Stimulated activated naive CD4-positive, alpha-beta T cell (primary cell): ENCODE data around the gene SUPT5H.

Experiments used
- DNase-seq, 6 experiments: peaks; one replicate each; lab custom pipeline; 2025; lab: John Stamatoyannopoulos, UW

Gene SUPT5H

DNA sequence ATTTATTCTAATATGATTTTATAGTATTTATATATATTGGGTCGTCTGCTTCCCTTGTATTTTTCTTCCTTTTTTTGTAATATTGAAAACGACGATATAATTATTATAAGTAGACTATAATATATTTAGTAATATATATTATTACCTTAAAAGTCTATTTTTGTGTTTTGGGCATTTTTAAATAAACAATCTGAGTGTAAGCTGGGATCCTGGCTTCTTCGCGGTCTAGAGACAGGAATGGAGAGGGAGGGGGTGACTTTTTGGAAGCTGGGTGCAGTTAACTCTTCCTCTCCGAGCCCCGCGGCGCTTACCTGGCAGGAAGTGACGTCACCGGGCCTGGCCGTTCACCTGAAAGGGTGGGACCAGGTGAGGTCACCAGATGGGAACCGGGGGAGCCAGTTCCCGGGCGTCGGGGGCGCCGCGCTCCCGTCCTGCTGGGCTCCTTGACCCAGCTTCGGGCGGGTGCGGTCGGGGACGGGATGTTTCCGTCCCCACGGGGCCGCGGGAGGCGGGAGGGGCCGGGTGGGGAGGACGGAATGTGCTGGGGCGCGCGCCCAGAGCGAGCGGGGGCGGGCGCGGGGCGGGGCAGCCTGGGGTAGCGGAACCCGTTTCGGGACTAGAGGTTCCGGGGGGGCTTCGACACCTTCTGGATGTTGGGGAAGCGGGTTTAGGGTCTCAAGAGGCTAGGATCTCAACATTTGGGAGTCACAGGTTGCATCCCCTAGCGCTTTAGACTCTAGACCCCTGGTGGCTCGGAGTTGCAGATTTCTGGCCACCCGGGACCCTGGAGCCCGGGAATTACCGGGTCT lies 36.0 kb upstream of the SUPT5H start:
- DNase-seq, result peak; percentile 76 to 89 (median 82)

DNA sequence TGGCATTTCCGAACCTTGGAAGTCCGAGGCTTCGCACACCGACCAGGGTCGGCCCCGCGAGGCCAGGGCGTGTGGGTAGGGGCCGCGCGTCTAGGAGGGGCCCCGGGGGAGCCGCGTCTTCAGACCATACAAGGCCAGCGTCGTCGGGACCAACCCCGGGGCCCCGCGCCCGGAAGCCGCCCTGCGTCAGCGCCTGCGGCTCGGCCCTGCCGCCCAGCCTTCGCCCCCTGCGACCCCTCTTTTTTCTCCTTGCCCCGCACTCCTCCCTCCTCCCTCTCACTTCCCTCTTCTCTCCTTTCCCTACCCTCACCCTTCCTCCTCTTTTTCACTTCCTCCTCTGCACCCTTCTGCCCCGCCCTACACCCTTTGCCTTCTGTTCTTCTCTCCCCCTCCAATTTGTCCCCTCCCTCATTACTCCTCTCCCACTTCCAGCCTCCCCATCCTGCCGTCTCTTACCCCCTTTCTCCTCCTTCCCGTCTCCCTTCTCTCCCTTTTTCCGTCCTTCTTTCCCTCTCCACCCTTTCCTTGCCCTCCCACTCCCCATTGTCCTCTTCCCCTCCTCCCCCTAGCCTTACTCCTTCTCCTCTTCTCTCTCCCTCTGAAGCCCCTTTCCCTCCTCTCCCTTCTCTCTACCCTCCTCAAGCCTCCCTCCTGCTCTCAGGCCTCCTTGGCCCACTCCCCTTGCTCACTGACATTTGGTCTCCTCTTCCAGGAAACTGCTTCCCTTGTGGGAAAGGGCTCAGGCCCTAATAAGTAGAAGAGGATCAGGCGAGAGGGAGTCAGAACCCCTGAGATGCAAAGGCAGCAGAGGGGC lies 35.2 kb upstream of the SUPT5H start:
- peak; percentile 62 to 84 (median 72) for DNase-seq

DNA sequence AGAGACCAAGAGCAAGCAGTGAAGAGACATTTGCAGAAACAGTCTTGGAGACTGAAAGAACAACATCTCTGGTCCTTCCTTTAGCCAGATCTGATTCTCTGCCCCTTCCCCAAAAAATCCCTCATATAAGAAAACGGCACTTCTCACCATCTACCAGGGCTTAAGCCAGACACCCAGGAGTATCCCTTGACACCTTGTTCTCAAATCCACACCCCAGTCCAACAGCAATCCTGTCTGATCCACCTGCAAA lies 34.6 kb upstream of the SUPT5H start:
- no peak for DNase-seq

DNA sequence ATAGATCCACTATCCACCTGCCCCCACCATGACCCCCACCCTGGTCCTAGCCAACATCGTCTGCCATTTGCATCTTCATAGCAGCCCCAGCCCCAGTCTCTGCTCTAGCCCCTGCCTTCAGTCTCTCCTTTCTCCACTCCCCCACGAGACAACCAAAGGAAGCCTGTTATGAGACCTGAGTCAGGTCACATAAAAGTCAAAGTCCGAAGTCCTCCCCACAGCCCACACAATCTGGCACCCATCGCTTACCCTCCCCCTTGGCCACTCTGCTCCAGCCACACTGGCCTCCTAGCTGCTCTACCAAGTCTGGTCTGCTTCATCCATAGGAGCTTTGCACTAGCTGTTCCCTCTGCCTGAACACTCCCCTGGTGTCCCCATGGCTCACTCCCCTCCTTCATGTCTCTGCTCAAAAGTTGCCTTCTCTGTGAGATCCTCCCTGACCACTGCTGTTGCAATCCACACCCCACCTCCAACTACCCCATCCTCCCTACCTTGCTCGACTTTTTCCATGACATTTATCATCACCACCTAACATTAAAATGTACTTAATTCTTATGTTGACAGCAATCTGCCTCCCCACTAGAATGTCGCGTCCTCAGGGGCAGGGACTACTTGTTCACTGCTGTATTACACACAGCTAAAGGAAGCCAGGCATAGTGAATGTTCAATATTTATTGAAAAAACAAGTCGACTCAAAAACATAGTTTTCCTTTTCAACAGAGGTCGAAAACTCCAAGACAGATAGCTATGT lies 34.1 kb upstream of the SUPT5H start:
- peak in 2 of 6 experiments; percentile 21 to 34 for DNase-seq

DNA sequence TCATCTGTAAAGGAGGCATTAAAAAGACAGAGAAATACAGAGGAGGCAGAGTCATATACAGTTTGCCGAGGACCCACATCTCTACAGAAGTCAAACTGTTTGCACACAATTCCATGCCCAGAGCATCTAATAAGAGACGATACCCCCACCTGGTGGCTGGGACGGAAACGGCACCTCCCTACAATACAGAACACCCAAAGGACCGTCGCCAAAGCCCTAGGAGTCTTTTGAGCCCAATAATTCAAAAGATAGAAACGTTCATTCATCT lies 33.6 kb upstream of the SUPT5H start:
- peak; percentile 89 to 99 (median 92) for DNase-seq

DNA sequence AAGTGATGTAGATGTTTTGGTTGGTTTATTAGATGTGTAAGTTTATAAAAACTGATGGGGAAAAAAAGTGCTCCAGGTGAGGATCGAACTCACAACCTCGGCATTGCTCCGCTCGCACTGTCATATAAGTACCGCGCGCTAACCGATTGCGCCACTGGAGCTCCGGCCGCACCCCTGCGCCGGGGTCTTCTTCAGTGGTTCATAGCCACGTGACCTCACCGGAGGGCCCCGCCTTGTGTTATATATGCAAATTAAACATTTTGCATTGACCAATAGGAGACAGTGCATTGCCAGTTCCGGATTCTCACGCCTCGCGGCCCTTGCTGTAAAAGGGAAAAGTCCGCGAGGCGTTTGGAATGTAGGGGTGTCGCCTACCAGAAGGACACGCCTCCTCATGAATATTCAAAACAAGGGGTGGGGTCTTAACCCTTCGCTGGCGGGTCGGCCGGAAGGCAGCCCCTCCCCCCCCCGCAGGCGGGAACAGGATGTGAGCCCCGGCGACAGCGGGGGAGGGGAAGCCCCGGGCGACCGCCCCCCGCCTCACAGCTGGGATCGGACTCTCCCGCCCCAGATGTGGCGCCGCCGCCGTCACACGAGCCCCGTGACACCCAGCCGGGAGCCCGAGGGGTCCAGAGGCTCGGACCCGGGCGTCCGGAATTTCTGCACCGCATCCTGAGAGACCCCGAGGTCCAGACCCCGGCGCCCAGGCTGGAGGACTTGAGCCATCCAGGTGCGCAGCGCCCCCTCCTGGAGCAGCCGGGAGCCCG lies 33.1 kb upstream of the SUPT5H start, which contains the start of gene PLEKHG2:
Gene PLEKHG2 (plus strand): TSS at position 570 of the 767 bp plus-strand sequence. CDS start 1,418 bp downstream, outside the sequence.
- DNase-seq, result peak; percentile 97 to 100 (median 98)

DNA sequence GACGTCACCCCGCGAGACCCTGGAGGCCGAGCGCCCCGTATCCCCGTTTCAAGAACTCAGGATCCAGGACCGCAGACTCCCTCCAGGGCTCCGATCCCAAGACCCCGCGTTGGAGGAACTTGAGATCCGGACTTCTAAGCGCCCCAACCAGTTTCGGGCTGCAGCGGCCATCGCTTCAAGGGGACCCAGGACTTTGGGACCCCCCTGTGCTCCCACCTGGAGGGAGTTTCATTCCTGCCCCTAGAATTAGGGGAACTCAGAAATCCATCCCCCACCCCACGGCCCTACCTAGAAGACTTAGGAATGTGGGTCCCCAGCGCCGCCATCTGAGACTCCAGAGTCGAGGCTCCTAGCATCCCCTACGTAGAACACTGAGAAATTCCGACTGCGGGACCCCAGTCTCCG lies 32.5 kb upstream of the SUPT5H start:
- DNase-seq, result peak in 2 of 6 experiments; percentile 33 to 41

DNA sequence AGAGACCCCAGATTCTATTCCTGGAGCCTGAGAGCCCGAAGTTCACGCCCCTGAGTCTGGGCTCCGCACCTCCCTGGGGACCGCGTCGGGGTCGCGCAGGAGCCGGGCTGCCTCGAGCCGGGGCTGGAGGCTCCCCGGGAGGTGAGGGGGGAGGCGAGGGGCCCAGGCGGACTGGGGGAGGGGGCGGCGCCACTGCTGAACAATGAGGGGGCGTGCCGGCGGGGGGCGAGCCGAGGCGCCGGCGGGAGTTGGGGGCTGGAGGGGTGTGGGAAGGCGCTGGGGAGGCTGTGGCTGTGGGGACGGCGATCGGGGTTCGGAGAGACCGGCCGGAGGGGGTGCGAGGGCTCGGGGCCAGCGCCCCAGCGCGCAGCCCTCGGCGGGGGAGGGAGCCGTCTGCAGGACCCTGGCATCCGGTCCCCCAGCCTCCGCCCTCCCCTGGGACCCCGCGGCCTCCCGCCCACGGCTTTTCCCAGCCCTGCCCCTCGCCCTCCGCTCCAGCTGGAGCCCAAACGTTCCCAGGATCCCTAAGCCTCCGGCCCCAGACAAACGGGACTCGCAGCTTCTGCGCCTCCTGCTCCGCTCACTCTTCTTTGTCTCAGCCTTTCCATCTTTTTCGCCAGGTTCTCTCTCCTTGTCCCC lies 32.0 kb upstream of the SUPT5H start:
- DNase-seq, result peak in 3 of 6 experiments; percentile 34 to 41 (median 41)

DNA sequence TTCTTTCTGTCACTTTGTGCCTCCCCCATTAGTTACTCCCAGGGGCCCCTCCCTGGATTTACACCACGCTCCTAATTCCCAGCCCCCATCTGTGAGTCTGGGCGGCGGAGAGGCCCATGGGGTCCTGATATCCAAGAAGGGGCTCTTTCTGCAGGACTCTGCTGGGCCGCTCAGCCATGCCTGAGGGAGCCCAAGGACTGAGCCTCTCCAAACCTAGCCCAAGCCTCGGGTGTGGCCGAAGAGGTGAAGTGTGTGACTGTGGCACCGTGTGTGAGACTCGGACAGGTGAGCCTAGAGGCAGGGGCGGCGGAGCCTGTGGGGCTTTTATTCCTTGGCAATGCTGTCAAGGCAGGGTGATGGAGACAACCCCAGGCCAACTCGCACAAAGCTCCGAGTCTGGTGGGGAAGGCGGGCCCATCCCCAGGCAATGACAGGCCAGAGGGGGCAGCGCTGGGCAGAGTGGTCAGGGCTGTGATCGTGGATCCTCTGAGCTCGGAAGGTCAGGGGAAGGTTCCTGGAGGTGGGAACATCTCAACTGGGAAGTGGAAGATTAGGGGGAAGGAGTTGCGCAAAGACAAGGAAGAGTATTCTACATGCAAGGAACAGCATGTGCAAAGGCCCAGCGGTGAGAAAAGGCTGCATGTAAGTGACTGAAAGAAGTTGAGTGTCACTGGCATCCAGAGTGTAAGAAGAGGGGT lies 31.3 kb upstream of the SUPT5H start:
- peak in 3 of 6 experiments; percentile 11 to 25 (median 19) for DNase-seq

DNA sequence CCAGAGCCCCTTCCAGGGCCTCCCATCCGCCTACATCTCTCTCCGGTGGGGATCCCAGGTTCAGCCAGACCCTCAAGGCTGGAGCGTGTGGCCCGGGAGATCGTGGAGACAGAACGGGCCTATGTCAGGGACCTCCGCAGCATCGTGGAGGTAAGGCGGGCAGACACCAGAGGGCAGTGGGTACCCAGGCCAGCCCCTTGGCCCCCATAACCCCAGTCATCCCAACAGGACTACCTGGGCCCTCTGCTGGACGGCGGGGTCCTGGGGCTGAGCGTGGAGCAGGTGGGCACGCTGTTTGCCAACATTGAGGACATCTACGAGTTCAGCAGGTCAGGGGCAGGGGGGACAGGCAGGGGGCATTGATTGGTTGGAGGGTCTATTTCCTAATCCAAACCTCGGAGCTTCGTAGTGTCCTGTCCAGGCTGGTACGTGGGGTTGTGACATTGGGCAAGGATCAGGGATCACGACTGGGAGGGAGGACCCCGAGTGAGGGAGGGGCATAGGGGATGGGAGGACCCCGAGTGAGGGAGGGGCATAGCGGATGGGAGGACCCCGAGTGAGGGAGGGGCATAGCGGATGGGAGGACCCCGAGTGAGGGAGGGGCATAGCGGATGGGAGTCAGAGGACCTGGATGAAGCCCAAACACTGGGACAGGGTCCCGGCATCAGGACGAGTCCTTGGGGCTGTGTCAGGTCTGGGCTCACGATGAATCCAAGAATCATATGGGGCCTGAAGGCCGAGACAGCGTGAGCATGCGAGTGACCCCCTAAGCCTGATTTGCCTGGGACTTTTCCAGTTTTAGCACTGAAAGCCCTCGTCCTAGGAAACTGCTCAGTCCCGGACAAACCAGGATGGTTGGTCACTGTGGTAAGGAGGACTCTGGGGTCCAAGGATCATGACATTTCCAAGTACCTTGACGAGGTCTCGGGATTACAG lies 30.0 kb upstream of the SUPT5H start:
- no peak for DNase-seq

DNA sequence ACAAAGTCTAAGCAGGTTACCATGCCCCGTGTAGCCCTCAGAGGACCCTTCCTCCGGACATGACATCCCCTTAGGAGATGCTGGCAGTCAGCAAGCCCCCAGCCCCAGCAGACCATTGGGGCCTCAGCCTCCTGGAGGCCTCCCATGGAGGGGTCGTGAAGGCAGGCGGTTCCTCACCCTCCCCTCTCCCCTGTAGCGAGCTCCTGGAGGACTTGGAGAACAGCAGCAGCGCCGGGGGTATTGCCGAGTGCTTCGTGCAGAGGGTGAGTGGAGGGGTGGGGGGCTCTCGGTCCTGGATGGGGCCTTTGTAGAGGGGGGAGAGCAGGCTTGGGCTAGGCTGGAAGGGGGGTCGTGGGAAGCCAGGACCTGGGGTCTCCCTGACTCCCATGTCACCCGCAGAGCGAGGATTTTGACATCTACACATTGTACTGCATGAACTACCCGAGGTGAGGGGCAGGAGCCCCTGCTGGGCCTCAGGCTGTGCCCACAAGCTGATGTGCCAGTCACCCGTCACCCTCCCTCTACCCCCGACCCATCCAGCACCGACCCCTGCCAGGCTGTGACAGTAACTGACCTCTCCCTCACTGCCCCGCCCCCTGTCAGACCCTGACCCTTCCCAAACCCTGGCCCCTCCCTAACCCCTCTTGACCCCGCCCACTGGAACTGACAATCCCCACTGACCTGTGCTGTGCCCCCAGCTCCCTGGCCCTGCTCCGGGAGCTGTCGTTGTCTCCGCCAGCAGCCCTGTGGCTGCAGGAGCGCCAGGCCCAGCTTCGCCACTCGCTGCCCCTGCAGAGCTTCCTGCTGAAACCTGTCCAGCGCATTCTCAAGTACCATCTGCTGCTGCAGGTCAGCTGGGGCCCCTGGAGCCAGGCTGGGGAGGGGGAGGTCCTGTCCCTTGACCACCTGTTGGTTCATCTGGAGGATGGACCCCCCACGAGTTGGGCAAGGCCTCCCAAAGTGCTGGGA lies 28.9 kb upstream of the SUPT5H start:
- peak in 1 of 6 experiments; percentile 11 for DNase-seq

DNA sequence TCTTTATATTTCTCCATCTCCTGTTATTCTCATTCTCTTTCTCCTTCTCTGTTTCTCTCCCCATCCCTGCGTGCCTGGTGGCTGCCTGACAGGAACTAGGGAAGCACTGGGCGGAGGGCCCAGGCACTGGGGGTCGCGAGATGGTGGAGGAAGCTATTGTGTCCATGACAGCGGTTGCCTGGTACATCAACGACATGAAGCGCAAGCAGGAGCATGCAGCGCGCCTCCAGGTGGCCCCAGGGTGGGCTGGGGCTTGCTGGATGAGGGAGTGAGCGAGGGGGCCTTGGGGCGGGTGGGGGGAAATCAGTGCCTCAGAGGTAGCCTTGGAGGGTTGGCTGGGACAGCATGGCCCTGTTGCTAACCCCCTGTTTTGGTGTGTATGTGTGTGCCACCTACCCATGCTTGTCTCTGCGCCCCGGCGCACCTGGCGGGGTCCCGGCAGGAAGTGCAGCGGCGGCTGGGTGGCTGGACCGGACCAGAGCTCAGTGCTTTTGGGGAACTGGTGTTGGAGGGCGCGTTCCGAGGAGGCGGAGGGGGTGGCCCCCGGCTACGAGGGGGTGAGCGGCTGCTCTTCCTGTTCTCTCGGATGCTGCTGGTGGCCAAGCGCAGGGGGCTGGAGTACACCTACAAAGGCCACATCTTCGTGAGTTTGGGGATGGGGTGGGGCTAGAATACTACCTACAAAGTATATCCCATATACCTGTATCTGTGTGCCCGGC lies 27.8 kb upstream of the SUPT5H start:
- no peak for DNase-seq

DNA sequence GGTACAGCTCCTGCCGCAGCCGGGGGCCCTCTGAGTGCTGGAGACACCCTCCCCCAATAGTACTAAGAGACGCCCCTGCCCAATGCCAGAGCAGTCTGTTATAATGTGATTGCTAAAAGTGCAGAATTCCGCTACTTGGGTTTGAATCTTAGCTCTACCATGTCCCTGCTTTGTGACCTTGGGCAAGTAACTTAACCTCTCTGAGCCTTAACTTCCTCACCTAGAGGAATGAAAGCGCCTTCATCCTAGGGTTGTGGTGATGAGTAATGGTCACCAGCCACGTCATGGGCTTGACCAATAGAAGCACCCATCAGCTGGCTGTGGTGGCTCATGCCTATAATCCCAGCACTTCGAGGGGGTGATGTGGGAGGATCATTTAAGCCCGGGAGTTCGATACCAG lies 26.4 kb upstream of the SUPT5H start:
- DNase-seq, result no peak

DNA sequence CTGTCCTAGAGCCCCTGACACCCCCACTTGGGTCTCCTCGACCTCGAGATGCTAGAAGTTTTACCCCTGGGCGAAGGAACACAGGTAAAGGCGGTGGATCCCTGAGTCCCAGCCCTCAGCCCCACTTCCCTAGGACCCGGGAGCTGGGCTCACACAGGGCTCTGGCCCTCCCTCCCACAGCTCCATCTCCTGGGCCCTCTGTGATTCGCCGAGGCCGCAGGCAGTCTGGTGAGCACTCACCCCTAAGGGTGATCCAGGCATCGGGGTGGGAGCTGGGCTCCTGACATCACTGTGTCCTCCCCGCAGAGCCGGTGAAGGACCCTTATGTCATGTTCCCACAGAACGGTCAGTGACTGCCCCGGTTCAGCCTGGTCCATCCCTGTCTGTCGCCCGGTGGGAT lies 24.6 kb upstream of the SUPT5H start:
- DNase-seq, result no peak

DNA sequence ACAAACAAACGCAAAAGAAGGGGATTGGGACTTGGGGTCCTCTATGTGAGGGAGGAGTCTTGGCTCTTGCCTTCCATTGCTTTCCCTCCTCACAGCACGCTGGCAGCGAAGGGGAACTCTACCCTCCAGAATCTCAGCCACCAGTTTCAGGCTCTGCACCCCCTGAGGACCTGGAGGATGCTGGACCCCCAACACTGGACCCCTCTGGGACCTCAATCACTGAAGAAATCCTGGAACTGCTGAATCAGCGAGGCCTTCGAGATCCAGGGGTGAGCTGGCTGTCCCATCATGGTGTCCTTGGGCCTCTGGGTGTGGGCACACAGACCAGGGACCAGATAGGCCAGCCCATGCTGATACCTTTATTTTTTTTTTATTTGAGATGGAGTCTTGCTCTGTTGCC lies 23.4 kb upstream of the SUPT5H start:
- DNase-seq, result no peak

DNA sequence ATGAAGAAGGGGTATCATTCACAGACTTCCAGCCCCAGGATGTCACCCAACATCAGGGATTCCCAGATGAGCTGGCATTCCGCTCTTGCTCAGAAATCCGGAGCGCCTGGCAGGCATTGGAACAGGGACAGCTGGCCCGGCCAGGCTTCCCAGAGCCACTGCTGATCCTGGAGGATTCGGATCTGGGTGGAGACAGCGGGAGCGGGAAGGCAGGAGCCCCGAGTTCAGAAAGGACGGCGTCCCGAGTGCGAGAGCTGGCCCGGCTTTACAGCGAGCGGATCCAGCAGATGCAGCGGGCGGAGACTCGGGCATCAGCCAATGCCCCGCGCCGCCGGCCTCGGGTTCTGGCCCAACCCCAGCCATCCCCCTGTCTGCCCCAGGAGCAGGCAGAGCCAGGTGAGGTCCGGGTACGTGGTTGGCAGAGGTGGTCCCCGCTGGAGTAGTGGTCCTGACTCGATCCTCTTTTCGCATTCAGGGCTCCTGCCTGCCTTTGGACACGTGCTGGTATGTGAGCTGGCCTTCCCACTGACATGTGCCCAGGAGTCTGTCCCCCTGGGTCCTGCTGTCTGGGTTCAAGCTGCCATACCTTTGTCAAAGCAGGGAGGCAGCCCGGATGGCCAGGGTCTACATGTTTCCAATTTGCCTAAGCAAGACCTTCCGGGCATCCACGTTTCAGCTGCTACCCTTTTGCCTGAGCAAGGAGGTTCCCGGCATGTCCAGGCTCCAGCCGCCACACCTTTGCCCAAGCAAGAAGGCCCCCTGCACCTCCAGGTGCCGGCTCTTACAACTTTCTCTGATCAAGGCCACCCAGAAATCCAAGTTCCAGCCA lies 21.9 kb upstream of the SUPT5H start:
- DNase-seq, result no peak

DNA sequence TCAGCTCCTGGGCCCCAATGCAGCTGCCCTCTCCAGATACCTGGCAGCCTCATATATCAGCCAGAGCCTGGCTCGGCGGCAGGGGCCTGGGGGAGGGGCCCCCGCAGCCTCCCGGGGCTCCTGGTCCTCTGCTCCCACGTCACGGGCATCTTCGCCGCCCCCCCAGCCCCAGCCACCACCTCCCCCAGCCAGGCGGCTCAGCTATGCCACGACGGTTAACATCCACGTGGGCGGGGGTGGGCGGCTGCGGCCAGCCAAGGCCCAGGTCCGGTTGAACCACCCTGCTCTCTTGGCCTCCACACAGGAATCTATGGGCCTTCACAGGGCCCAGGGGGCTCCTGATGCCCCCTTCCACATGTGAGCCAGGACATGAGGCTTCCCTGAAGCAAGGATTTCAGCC lies 20.4 kb upstream of the SUPT5H start:
- no peak for DNase-seq
